Right atrium auricular region (tissue), 2 donors: ENCODE data around the gene NTRK3. TPM values are rescaled to one million over a fixed set of nuclear protein-coding genes. Genes with fewer than 3 reads are reported as not detected.

Experiments used
- DNase-seq: peaks from one replicate; pipeline ENCODE4 v3.0.0-alpha.2; 2019; ENCODE audit warnings: low spot score
- H3K27ac ChIP-seq, 2 donors: fragments of 200-600 bp; sonication (generic); 1 replicate in 1 of 2; 2 replicates in 1 of 2; pipeline ENCODE4 v1.5.1; 2016 to 2019
- H3K27me3 ChIP-seq, 2 donors: fragments of 200-600 bp; sonication (generic); one replicate each; pipeline versions ENCODE4 v1.5.1 to v1.6.0; 2017 to 2019
- H3K36me3 ChIP-seq: fragments of 200-600 bp; sonication (generic); one replicate; pipeline ENCODE4 v1.5.1; 2016
- H3K4me1 ChIP-seq, 2 donors: fragments of 200-600 bp; sonication (generic); one replicate each; pipeline versions ENCODE4 v1.5.1 to v1.6.0; 2017 to 2019
- H3K4me3 ChIP-seq, 2 donors: fragments of 200-600 bp; sonication (generic); 1 replicate in 1 of 2; 2 replicates in 1 of 2; pipeline ENCODE4 v1.5.1; 2017 to 2019; ENCODE audit warnings: mild to moderate bottlenecking in 1 of 2, moderate library complexity in 1 of 2
- H3K9me3 ChIP-seq, 2 donors: fragments of 200-600 bp; sonication (generic); one replicate each; pipeline ENCODE4 v1.5.1; 2019
- total RNA-seq, 2 donors: library from RNA; depleted of rRNA; stranded (reverse); fragments of >200 nt; gene quantifications; one replicate each; pipeline ENCODE4 v1.1.0, GENCODE V29; 2016
- TF ChIP-seq, protein P1 (sequence below), 2 donors: fragments of 200-600 bp; sonication (generic); IDR thresholded peaks; one replicate each; pipeline ENCODE4 v1.5.1; 2019; ENCODE audit warnings: antibody characterized with exemption in 2 of 2

The NTRK3 gene
- total RNA-seq, 2 donors from 2014 or later, result 1.5 to 4.5 TPM

DNA sequence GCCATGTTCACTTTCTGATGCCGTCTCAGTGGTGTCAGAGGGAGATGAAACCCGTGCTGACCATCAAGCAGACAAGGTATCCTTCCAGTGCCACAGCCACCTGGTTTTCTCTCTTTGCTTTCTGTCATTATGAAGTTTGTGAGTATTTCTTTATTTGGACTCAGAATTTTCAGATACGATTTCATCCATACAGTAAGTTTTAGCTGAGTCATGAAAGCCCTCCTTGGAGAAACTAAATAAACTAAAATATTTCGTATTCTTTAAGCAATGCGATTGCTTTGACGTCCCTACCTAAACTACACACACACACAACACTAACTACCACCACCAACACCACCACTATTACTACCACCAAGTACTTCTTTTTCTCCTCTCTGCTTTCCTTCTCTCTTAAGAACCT, 350.1 kb downstream of the NTRK3 start:
- TF ChIP-seq, protein P1, sequence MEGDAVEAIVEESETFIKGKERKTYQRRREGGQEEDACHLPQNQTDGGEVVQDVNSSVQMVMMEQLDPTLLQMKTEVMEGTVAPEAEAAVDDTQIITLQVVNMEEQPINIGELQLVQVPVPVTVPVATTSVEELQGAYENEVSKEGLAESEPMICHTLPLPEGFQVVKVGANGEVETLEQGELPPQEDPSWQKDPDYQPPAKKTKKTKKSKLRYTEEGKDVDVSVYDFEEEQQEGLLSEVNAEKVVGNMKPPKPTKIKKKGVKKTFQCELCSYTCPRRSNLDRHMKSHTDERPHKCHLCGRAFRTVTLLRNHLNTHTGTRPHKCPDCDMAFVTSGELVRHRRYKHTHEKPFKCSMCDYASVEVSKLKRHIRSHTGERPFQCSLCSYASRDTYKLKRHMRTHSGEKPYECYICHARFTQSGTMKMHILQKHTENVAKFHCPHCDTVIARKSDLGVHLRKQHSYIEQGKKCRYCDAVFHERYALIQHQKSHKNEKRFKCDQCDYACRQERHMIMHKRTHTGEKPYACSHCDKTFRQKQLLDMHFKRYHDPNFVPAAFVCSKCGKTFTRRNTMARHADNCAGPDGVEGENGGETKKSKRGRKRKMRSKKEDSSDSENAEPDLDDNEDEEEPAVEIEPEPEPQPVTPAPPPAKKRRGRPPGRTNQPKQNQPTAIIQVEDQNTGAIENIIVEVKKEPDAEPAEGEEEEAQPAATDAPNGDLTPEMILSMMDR (IDR thresholded peaks at IDR 0.05), result no peak
- DNase-seq, result no peak
- Histone ChIP-seq H3K4me3 (no peak overlapping the region), H3K27me3 (no peaks in the 10 kb centered on the region), H3K4me1 (no peaks in the 10 kb centered on the region), H3K36me3 (no peaks in the 10 kb centered on the region), H3K27ac (no peak overlapping the region), H3K9me3 (no peaks in the 10 kb centered on the region)

DNA sequence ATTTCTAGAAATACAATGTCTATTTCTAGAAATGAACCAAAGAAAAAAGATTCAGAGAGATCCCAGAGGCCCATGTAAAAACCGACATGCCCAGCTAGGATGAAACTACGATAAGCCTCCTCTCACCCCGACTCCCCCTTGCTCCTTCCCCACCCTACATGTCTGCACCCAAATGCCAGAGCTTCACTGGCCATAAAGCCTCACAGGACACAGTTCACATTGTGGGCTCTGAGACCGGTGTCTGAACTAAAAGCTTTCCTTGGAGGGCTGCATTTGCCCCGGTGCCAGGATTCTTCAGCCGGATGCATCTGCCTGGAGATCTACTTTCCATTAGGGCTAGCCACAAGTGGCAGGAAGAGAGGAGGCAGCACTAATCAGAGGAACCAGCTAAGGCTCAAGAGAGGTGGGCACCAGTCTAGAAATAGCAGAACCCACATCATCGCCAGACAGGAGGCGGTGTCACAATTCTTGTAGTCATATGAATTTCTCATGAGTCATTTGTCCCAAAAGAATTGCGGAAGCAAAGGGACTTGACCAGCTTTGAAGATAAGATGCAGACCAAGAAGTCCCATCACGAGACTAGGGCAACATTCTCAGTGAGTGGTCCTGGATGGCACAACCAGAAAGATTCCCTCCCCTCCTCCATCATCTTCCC, 353.6 kb downstream of the NTRK3 start:
- H3K27me3 ChIP-seq, result no peaks in the 10 kb centered on the region
- no peak overlapping the region for H3K4me3 ChIP-seq
- H3K36me3 ChIP-seq, result no peaks in the 10 kb centered on the region
- peak overlapping the region in 1 of 2 donors; percentile 29 for H3K27ac ChIP-seq
- no peaks in the 10 kb centered on the region for H3K4me1 ChIP-seq
- DNase-seq, result peak; percentile 59
- H3K9me3 ChIP-seq, result no peaks in the 10 kb centered on the region
- TF ChIP-seq, protein P1 (IDR thresholded peaks at IDR 0.05), result no peak

DNA sequence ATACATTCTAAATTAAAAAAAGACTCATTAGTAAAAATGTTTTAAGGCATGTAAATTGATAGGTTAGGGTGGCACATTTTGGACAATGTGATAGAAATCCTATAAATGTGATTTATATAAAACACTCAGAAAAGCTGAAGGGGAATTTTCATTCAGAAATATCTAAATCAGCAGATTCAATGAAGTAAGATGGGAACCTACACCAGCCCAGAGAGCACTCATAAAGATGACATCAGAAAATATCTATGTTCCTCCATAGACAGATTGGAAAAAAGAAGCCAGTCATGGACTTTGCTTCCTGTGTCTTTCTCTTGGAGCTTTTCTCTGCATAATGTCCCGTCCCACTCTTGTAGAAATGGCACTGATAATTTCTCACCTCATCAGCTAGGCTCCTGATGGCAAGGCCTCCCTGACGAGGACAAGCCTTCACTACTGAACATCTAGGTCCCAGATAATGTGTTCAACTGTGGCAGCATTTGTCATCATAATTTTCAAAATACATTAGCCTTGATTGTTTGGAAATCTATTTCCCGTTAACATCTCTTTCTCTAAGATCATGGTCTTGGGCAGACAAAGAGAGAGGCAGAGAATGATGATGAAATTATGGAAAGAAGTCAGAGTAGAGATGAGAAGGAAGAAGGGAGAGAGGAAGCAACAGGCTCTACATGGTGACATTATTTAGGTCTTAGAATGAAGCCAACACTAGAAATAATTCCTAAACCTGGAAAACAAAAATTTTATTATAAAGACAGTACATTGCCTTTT, 354.4 kb downstream of the NTRK3 start:
- H3K4me3 ChIP-seq, result no peak overlapping the region
- no peaks in the 10 kb centered on the region for H3K4me1 ChIP-seq
- H3K27me3 ChIP-seq, result no peaks in the 10 kb centered on the region
- no peaks in the 10 kb centered on the region for H3K36me3 ChIP-seq
- H3K27ac ChIP-seq, result no peak overlapping the region
- no peaks in the 10 kb centered on the region for H3K9me3 ChIP-seq
- DNase-seq, result no peak
- TF ChIP-seq, protein P1 (IDR thresholded peaks at IDR 0.05), result no peak

DNA sequence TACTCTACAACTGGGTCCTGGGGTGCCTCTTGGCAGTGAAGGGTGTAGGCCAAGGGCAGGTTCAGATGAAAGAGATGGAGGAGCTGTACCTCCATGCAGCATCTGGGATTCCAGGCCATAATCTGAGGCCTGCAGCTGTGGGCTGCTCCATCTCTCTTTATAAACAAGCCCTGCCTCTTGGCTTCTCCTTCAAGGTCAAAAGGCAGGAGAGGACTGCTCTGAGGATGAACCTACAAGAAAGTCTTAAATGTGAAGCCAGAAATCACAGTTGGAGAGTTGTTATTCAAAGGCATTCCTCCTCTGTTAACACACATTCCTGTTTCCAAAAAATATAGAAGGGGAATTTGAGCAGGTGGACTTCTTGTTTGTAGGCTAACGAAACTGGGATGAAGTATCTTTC, 355.5 kb downstream of the NTRK3 start:
- Histone ChIP-seq H3K4me3 (no peak overlapping the region), H3K4me1 (no peaks in the 10 kb centered on the region), H3K27me3 (no peaks in the 10 kb centered on the region), H3K9me3 (no peaks in the 10 kb centered on the region), H3K36me3 (no peaks in the 10 kb centered on the region), H3K27ac (no peak overlapping the region)
- TF ChIP-seq, protein P1 (IDR thresholded peaks at IDR 0.05), result no peak
- no peak for DNase-seq

DNA sequence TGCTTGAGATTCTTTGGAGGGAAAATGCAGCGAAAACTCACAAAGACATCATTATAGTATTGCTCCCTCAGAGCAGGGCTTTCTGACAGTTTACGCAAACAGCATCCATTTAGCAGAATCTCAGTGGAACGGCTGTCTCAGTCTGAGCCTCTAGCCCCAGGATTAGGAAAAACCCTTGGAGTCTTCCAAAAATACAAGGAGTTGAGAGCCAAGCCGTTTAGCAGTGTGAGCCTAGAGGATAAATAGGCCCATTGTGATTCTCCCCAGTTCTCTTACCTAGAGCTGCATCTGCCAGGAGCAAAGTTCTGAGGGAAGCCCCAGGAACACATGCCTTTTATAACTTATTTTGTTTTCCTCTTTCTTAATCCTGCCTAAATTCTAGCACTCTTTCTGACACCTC, 359.6 kb downstream of the NTRK3 start:
- Histone ChIP-seq H3K36me3 (no peaks in the 10 kb centered on the region), H3K4me1 (no peaks in the 10 kb centered on the region), H3K9me3 (no peaks in the 10 kb centered on the region), H3K27ac (no peak overlapping the region), H3K4me3 (no peak overlapping the region), H3K27me3 (no peaks in the 10 kb centered on the region)
- TF ChIP-seq, protein P1 (IDR thresholded peaks at IDR 0.05), result no peak
- no peak for DNase-seq
